Measurements from ENCODE around the gene S1PR2. TPM values are rescaled to one million over a fixed set of nuclear protein-coding genes. Genes with fewer than 3 reads are reported as not detected.

S1PR2 gene
- total and polyA plus RNA-seq, 4 donors, result 6.5 to 32.1 (median 13.0) TPM

GRCh38 chr19:10259162-10259905 is 28.2 kb upstream of the S1PR2 start:
- ATAC-seq (ENCODE audit: insufficient read depth, low FRiP score), result peak; percentile 46
- Histone ChIP-seq H3K9me3 (ENCODE audit: control insufficient read depth in 4 of 4, insufficient read depth in 3 of 4, low read length in 3 of 4) (no peaks in the 10 kb centered on the region), H3K36me3 (ENCODE audit: control insufficient read depth in 4 of 4, insufficient read depth in 4 of 4, low read length in 4 of 4) (peaks cover 4 to 31% (median 17%) of the 10 kb centered on the region in 4 donors)

GRCh38 chr19:10258080-10258710 is 27.1 kb upstream of the S1PR2 start:
- 96% methylated on average over 18 of the region's 18 CpGs for WGBS, 2 donors
- Histone ChIP-seq H3K9me3 (ENCODE audit: control insufficient read depth in 4 of 4, insufficient read depth in 3 of 4, low read length in 3 of 4) (no peaks in the 10 kb centered on the region), H3K27ac (ENCODE audit: low read depth in 1 of 2, low read length in 1 of 2) (no peak overlapping the region), H3K9ac (ENCODE audit: insufficient read depth in 1 of 2, low read length in 2 of 2) (no peak overlapping the region), H3K27me3 (ENCODE audit: control insufficient read depth in 3 of 3, insufficient read depth in 3 of 3, low read length in 2 of 3) (no peaks in the 10 kb centered on the region), H3K36me3 (ENCODE audit: control insufficient read depth in 4 of 4, insufficient read depth in 4 of 4, low read length in 4 of 4) (peaks cover 4 to 35% (median 20%) of the 10 kb centered on the region in 4 donors), H3K4me3 (no peak overlapping the region), H3K4me1 (ENCODE audit: control insufficient read depth in 5 of 5, insufficient read depth in 5 of 5, low read length in 5 of 5) (peaks cover 0 to 3% (median 0%) of the 10 kb centered on the region in 5 donors)
- DNase-seq, result no peak
- ATAC-seq (ENCODE audit: insufficient read depth, low FRiP score), result no peak
- TF ChIP-seq CTCF (IDR thresholded peaks at IDR 0.05; ENCODE audit: control extremely low read depth, extremely low read depth), result no peak

More at GRCh38 chr19:10259162-10259905, 28.2 kb upstream of the S1PR2 start:
- H3K27ac ChIP-seq (ENCODE audit: low read depth in 1 of 2, low read length in 1 of 2), result peak overlapping the region in 1 of 2 donors; percentile 79
- WGBS, 2 donors, result 55 to 64% methylated on average over 30 to 32 of the region's 32 CpGs
- H3K9ac ChIP-seq (ENCODE audit: insufficient read depth in 1 of 2, low read length in 2 of 2), result no peak overlapping the region
- no peaks in the 10 kb centered on the region for H3K27me3 ChIP-seq (ENCODE audit: control insufficient read depth in 3 of 3, insufficient read depth in 3 of 3, low read length in 2 of 3)
- TF ChIP-seq CTCF (IDR thresholded peaks at IDR 0.05; ENCODE audit: control extremely low read depth, extremely low read depth), result peak; percentile 85
- DNase-seq, result peak; percentile 88 to 93 (median 90)
- peaks cover 0 to 3% (median 0%) of the 10 kb centered on the region in 5 donors for H3K4me1 ChIP-seq (ENCODE audit: control insufficient read depth in 5 of 5, insufficient read depth in 5 of 5, low read length in 5 of 5)
- H3K4me3 ChIP-seq, result no peak overlapping the region

GRCh38 chr19:10256970-10257615 is 26.0 kb upstream of the S1PR2 start:
- WGBS, 2 donors, result 83 to 92% methylated on average over 9 of the region's 9 CpGs
- H3K4me1 ChIP-seq (ENCODE audit: control insufficient read depth in 5 of 5, insufficient read depth in 5 of 5, low read length in 5 of 5), result peaks cover 0 to 7% (median 3%) of the 10 kb centered on the region in 5 donors
- no peak for TF ChIP-seq CTCF (IDR thresholded peaks at IDR 0.05; ENCODE audit: control extremely low read depth, extremely low read depth)

More at GRCh38 chr19:10256970-10257615, 26.0 kb upstream of the S1PR2 start:
- Histone ChIP-seq H3K36me3 (ENCODE audit: control insufficient read depth in 4 of 4, insufficient read depth in 4 of 4, low read length in 4 of 4) (peaks cover 4 to 38% (median 20%) of the 10 kb centered on the region in 4 donors), H3K9ac (ENCODE audit: insufficient read depth in 1 of 2, low read length in 2 of 2) (no peak overlapping the region), H3K4me3 (no peak overlapping the region), H3K9me3 (ENCODE audit: control insufficient read depth in 4 of 4, insufficient read depth in 3 of 4, low read length in 3 of 4) (no peaks in the 10 kb centered on the region), H3K27ac (ENCODE audit: low read depth in 1 of 2, low read length in 1 of 2) (peak overlapping the region in 1 of 2 donors; percentile 18), H3K27me3 (ENCODE audit: control insufficient read depth in 3 of 3, insufficient read depth in 3 of 3, low read length in 2 of 3) (no peaks in the 10 kb centered on the region)
- DNase-seq (no peak), ATAC-seq (ENCODE audit: insufficient read depth, low FRiP score) (no peak)

All from lung (tissue), 12 donors.